Nephron (organoid): ENCODE measurements around the gene MEI1.
A peak's percentile ranks its signal among the peaks of the same experiment; 100 is the strongest.

Experiments used
- H3K27ac Mint-ChIP-seq, 3 experiments: 2 replicates each; pipeline ENCODE4 v1.8.0; 2020; ENCODE audit warnings: mixed read lengths in 3 of 3, mild to moderate bottlenecking in 2 of 3, moderate library complexity in 1 of 3
- H3K27me3 Mint-ChIP-seq: 2 replicates; pipeline ENCODE4 v1.8.0; 2021; ENCODE audit warnings: low read depth, mild to moderate bottlenecking, moderate library complexity, mixed read lengths
- H3K36me3 Mint-ChIP-seq: 2 replicates; pipeline ENCODE4 v1.8.0; 2020; ENCODE audit warnings: low read depth, mixed read lengths
- H3K4me1 Mint-ChIP-seq: 2 replicates; pipeline ENCODE4 v1.8.0; 2020; ENCODE audit warnings: mixed read lengths
- H3K4me3 Mint-ChIP-seq, 3 experiments: 2 replicates each; pipeline ENCODE4 v1.8.0; 2020; ENCODE audit warnings: mild to moderate bottlenecking in 3 of 3, mixed read lengths in 3 of 3, moderate library complexity in 2 of 3
- H3K9me3 Mint-ChIP-seq: 2 replicates; pipeline ENCODE4 v1.8.0; 2020; ENCODE audit warnings: mixed read lengths
- TF ChIP-seq, protein P1 (sequence below), 3 experiments: fragments of 200-600 bp; sonication (generic); IDR thresholded peaks; one replicate each; pipeline ENCODE4 v1.5.0; 2021; ENCODE audit warnings: antibody characterized with exemption in 3 of 3; ENCODE audit not compliant: unreplicated experiment in 3 of 3

The MEI1 gene

DNA sequence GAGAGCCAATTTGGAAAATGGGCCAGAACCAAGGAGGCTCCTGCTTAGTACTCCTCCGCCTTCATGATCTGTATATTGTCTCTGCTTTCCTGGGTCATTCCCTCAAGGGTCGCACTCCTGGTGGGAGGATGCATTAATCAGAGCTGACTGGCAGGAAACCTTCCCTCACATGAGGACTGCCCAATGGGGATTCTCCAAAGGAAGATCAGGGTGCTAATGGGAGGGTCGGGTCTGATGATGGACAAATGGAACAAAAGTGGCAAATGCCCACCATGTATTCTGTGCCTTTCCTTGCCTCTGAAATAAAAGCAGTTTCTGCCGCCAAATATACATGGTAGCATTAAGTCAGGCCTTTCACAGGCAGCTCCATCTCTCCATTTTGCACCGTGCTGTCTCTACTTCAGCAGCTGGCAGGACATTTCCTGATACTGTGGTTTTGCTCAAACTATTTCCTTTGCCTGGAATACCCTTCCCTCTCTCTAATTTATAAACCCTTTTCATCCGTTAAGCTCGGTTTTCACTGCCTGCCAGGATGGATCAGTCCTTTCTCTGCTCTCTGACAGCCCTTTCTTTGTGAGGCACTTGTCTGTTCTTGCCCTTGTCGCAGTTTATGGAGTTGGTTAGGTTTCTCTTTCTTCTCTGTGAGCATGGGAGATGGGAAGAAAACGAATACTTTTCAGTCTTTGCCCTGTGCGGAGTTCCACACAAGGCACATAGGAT is 147.1 kb downstream of the MEI1 start:
- peaks cover 4% of the 10 kb centered on the region for H3K36me3 Mint-ChIP-seq
- peak overlapping the region; percentile 26 to 49 (median 43) for H3K27ac Mint-ChIP-seq
- H3K27me3 Mint-ChIP-seq, result no peaks in the 10 kb centered on the region
- no peak overlapping the region for H3K4me3 Mint-ChIP-seq
- H3K9me3 Mint-ChIP-seq, result no peaks in the 10 kb centered on the region
- TF ChIP-seq, protein P1, sequence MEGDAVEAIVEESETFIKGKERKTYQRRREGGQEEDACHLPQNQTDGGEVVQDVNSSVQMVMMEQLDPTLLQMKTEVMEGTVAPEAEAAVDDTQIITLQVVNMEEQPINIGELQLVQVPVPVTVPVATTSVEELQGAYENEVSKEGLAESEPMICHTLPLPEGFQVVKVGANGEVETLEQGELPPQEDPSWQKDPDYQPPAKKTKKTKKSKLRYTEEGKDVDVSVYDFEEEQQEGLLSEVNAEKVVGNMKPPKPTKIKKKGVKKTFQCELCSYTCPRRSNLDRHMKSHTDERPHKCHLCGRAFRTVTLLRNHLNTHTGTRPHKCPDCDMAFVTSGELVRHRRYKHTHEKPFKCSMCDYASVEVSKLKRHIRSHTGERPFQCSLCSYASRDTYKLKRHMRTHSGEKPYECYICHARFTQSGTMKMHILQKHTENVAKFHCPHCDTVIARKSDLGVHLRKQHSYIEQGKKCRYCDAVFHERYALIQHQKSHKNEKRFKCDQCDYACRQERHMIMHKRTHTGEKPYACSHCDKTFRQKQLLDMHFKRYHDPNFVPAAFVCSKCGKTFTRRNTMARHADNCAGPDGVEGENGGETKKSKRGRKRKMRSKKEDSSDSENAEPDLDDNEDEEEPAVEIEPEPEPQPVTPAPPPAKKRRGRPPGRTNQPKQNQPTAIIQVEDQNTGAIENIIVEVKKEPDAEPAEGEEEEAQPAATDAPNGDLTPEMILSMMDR (IDR thresholded peaks at IDR 0.05; ENCODE audit: unreplicated experiment in 3 of 3), result no peak
- H3K4me1 Mint-ChIP-seq, result peaks cover 33% of the 10 kb centered on the region

DNA sequence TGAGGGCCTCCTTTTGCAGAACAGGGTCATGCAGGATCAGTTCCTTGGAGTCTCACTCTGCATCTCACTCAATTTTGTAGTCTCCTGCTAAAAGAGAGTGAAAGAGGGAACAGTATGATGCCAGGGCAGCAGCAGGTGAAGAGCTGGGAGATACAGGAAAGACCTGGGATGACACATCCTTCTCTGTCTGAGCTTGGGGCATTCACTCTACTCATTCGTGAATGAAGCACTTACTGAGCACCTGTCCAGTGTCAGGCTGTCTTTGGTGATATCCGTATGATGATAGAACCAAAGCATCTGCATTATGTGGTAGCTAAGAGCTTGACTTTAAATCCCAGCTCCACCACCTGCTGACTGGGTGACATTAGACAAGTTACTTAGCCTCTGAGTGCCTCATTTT is 148.0 kb downstream of the MEI1 start:
- H3K4me3 Mint-ChIP-seq, result no peak overlapping the region

DNA sequence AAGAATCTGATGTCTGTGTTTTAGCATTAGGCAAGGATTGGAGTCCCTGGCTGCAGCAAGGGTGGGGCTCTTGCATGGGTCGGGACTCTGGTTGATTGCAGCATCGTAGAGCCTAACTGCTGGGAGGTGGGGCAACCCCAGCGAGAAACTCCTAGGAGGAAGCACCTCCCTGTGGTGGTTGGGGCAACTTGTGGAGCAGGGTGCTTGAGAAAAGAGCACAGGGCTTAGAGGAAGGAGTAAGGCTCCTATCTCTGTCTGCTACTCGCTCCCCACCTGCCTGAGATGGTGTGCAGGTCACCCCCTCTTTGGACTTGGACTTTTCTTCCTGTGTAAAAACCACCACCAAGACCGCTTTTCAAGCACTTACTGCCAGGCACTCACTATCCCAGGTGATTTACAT is 149.2 kb downstream of the MEI1 start:
- Mint-ChIP-seq H3K4me3 (no peak overlapping the region), H3K27ac (no peak overlapping the region)

More for the DNA sequence above, 148.0 kb downstream of the MEI1 start:
- Mint-ChIP-seq H3K4me1 (peaks cover 33% of the 10 kb centered on the region), H3K27me3 (no peaks in the 10 kb centered on the region), H3K27ac (peak overlapping the region in 2 of 3 experiments; percentile 26 to 43), H3K36me3 (peaks cover 4% of the 10 kb centered on the region), H3K9me3 (no peaks in the 10 kb centered on the region)
- TF ChIP-seq, protein P1 (IDR thresholded peaks at IDR 0.05; ENCODE audit: unreplicated experiment in 3 of 3), result no peak

More for the DNA sequence above, 149.2 kb downstream of the MEI1 start:
- H3K27me3 Mint-ChIP-seq, result no peaks in the 10 kb centered on the region
- peaks cover 33% of the 10 kb centered on the region for H3K4me1 Mint-ChIP-seq
- TF ChIP-seq, protein P1 (IDR thresholded peaks at IDR 0.05; ENCODE audit: unreplicated experiment in 3 of 3), result no peak
- no peaks in the 10 kb centered on the region for H3K9me3 Mint-ChIP-seq
- peaks cover 9% of the 10 kb centered on the region for H3K36me3 Mint-ChIP-seq
